Fibroblast of pulmonary artery (primary cell): Measurements from ENCODE around the gene NEBL.

Source experiments
- DNase-seq: peaks from one replicate; pipeline ENCODE4 v3.0.0-alpha.2; 2010; ENCODE audit warnings: low read depth
- H3K4me3 ChIP-seq: replicated peaks from 2 replicates; pipeline ENCODE4 v1.5.1; 2011; ENCODE audit warnings: low read depth, mild to moderate bottlenecking, control low read depth, low read length, moderate library complexity
- TF ChIP-seq, protein P1 (sequence below): IDR thresholded peaks from 2 replicates; pipeline ENCODE4 v1.5.1; 2011; ENCODE audit warnings: mild to moderate bottlenecking, control low read depth, low read length, inconsistent platforms; ENCODE audit errors: missing control alignments

Gene NEBL

DNA sequence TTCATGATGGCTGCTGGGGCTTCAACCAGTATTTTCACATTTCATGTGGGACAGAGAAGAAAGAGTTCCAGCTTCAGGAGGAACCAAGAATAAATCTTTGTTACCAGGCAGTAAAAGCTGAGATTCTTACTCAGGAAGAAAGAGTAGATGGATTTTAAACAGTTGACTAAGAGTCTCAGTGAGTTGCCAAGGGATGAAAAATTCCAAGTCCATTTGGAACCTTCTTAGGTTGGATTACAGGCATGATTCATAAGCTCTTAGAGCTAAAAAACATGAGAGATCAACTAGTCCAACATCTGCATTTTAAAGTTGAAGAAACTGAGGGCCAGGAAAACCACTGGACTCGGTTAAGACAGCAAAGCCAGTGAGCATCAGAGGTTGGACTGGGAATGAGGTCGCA lies 148.6 kb downstream of the NEBL start:
- TF ChIP-seq, protein P1, sequence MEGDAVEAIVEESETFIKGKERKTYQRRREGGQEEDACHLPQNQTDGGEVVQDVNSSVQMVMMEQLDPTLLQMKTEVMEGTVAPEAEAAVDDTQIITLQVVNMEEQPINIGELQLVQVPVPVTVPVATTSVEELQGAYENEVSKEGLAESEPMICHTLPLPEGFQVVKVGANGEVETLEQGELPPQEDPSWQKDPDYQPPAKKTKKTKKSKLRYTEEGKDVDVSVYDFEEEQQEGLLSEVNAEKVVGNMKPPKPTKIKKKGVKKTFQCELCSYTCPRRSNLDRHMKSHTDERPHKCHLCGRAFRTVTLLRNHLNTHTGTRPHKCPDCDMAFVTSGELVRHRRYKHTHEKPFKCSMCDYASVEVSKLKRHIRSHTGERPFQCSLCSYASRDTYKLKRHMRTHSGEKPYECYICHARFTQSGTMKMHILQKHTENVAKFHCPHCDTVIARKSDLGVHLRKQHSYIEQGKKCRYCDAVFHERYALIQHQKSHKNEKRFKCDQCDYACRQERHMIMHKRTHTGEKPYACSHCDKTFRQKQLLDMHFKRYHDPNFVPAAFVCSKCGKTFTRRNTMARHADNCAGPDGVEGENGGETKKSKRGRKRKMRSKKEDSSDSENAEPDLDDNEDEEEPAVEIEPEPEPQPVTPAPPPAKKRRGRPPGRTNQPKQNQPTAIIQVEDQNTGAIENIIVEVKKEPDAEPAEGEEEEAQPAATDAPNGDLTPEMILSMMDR = no peak
- no peak overlapping the region for H3K4me3 ChIP-seq
- DNase-seq = no peak

DNA sequence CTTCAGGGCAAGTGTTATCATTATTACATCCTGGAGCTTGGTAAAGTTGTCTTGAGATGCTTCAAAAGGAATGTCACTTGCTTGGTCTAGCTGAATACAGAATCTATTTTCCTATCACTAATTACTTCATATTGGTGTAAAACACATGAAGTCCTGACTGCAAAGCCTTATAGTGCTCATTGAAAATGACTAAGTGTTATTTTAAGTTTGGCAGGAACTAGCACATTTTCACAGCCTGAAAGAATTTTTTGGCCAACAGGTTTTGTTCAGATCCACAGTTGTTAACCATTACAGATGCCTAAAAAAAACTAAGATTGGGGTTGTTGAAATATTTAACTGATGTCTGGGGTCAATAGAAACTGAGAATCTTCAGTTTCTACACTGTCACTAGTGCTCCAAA lies 149.3 kb downstream of the NEBL start:
- no peak for DNase-seq
- TF ChIP-seq, protein P1 = no peak
- H3K4me3 ChIP-seq = no peak overlapping the region

DNA sequence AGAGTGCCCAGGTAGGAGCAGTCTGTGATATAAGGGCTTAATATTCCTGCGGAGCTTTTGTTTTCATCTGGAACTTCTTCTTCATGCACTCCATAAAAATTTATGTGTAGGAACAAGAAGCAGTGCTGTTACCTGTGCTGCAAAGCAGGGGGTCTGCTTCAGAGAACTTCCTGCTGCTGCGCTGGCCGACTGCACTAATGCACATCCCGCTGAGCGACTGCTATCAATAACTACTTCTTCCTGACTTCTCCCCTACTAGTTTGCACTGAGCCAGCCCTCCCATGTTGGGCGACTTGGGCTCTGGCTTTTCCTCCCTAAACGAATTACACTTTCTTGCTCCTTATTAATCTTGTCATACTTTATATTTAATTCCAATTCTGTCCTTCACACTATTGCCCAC lies 150.3 kb downstream of the NEBL start:
- no peak for DNase-seq
- TF ChIP-seq, protein P1 = no peak

DNA sequence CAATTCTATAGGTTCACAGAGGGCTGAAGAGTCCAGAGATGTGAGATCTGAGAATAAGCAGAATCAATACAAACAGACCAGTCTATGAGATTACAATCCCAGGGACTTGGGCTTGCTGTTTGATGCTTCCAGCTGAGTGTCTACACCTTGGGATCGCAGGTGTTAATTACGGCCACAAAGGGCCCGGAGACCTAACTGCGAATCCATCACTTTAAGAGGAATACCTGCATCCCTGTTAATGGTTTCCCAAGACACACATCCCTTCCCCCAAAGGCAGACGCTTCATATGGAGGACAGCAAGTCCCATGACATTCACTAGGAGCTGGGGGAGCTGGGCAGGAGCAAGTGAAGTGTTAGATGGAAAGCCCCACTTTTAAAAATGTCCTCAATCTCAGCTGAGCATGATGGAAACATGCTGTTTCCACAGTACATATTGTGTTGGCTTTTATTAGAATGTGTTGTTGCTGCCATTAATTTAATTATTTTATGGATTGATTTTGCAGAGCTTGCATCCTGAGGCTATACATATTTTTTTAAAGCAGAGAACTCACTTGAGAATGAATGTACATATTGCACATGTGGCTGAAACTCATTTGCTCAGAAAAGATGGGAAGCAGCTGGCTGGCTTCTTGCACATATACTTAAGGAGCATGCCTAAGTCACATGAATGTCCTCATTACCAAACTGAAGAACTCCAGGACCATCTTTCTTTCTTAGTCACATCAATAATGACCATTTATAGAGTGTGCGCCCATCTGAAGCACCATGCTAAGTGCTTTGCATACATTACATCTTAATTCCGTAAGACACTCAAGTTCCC lies 151.3 kb downstream of the NEBL start:
- DNase-seq = no peak
- no peak overlapping the region for H3K4me3 ChIP-seq
- TF ChIP-seq, protein P1 = no peak

More for the DNA sequence above, 150.3 kb downstream of the NEBL start:
- H3K4me3 ChIP-seq = no peak overlapping the region

DNA sequence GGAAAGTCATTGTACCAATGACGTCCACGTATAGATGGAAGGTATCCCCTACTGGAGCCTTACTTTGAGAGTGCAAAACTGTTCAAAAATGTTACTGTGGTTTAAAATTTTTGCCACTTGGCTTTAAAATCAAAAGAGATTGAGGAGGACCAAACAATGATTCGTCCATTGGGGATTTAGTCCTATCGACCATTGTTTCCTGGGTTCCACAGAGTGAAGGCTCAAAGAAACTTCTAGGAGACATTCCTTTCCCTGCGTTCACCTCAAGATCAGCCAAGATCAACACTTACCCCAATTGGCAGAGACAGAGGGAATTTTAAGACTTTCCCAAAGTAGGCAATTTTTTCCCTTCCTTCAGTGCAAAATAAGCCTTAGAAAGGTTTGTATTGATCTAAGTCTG lies 152.3 kb downstream of the NEBL start:
- TF ChIP-seq, protein P1 = no peak
- H3K4me3 ChIP-seq = no peak overlapping the region
- DNase-seq = no peak

DNA sequence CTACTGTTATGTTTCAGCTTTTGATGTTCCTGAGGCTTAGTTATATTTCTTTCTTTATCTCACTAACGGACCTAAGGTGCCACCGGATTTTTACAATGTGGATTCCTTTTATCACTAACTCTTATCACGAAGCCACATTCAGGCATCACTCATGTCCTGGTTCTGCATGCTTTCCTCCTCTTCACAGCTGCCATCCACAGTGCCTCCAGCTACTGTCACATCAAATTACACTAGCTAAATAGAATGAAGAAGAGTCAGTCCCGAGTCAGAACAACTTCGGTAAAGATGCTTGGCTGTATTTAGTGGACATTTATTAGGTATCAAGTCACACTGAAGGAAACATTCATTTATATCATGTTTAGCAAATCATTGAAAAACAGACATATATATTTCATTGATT lies 153.2 kb downstream of the NEBL start:
- H3K4me3 ChIP-seq = no peak overlapping the region
- TF ChIP-seq, protein P1 = no peak
- no peak for DNase-seq
